Peyer's patch (tissue), 4 donors: ENCODE measurements around the gene RET.

Experiments
- CTCF ChIP-seq, 6 experiments: fragments of 450-650 bp in 4 of 6; fragments of 200-600 bp in 2 of 6; sonication (generic) in 1 of 6; IDR thresholded peaks; one replicate each; pipeline ENCODE4 v1.5.1; 2017 to 2019; ENCODE audit warnings: antibody characterized with exemption in 6 of 6, mild to moderate bottlenecking in 3 of 6, moderate library complexity in 1 of 6
- POLR2A ChIP-seq, 2 donors: fragments of 450-650 bp; IDR thresholded peaks; one replicate each; pipeline ENCODE4 v1.5.1; 2017; ENCODE audit warnings: antibody characterized with exemption in 2 of 2, mild to moderate bottlenecking in 2 of 2, moderate library complexity in 2 of 2

GRCh38 chr10:43105102-43105955, 28.5 kb downstream of the RET start:
- no peak for TF ChIP-seq POLR2A (IDR thresholded peaks at IDR 0.05)
- peak; percentile 96 to 100 (median 98) for TF ChIP-seq CTCF (IDR thresholded peaks at IDR 0.05)
